Right atrium auricular region (tissue), 2 donors: ENCODE results near the gene DPT. TPM values are rescaled to one million over a fixed set of nuclear protein-coding genes. Genes with fewer than 3 reads are reported as not detected.

Source experiments
- DNase-seq: peaks from one replicate; pipeline ENCODE4 v3.0.0-alpha.2; 2019; ENCODE audit warnings: low spot score
- H3K27ac ChIP-seq, 2 donors: fragments of 200-600 bp; sonication (generic); 1 replicate in 1 of 2; 2 replicates in 1 of 2; pipeline ENCODE4 v1.5.1; 2016 to 2019
- H3K27me3 ChIP-seq, 2 donors: fragments of 200-600 bp; sonication (generic); one replicate each; pipeline versions ENCODE4 v1.5.1 to v1.6.0; 2017 to 2019
- H3K36me3 ChIP-seq: fragments of 200-600 bp; sonication (generic); one replicate; pipeline ENCODE4 v1.5.1; 2016
- H3K4me1 ChIP-seq, 2 donors: fragments of 200-600 bp; sonication (generic); one replicate each; pipeline versions ENCODE4 v1.5.1 to v1.6.0; 2017 to 2019
- H3K4me3 ChIP-seq, 2 donors: fragments of 200-600 bp; sonication (generic); 1 replicate in 1 of 2; 2 replicates in 1 of 2; pipeline ENCODE4 v1.5.1; 2017 to 2019; ENCODE audit warnings: mild to moderate bottlenecking in 1 of 2, moderate library complexity in 1 of 2
- H3K9me3 ChIP-seq, 2 donors: fragments of 200-600 bp; sonication (generic); one replicate each; pipeline ENCODE4 v1.5.1; 2019
- CTCF ChIP-seq, 2 donors: fragments of 200-600 bp; sonication (generic); IDR thresholded peaks; one replicate each; pipeline ENCODE4 v1.5.1; 2019; ENCODE audit warnings: antibody characterized with exemption in 2 of 2
- total RNA-seq, 2 donors: library from RNA; depleted of rRNA; stranded (reverse); fragments of >200 nt; gene quantifications; one replicate each; pipeline ENCODE4 v1.1.0, GENCODE V29; 2016

The DPT gene
- total RNA-seq, 2 donors from 2014 or later, result 52.2 to 71.3 TPM

- Histone ChIP-seq H3K4me3 (no peak overlapping the region), H3K36me3 (no peaks in the 10 kb centered on the region), H3K9me3 (no peaks in the 10 kb centered on the region), H3K27me3 (no peaks in the 10 kb centered on the region), H3K4me1 (no peaks in the 10 kb centered on the region), H3K27ac (no peak overlapping the region)
- no peak for DNase-seq
- TF ChIP-seq CTCF (IDR thresholded peaks at IDR 0.05), result no peak
Observed at GRCh38 chr1:168759077-168759476, 30.1 kb upstream of the DPT start.

- H3K4me3 ChIP-seq, result no peak overlapping the region
- no peaks in the 10 kb centered on the region for H3K27me3 ChIP-seq
- no peaks in the 10 kb centered on the region for H3K9me3 ChIP-seq
- H3K27ac ChIP-seq, result no peak overlapping the region
- no peak for DNase-seq
- no peaks in the 10 kb centered on the region for H3K4me1 ChIP-seq
- H3K36me3 ChIP-seq, result no peaks in the 10 kb centered on the region
- TF ChIP-seq CTCF (IDR thresholded peaks at IDR 0.05), result no peak
Observed at GRCh38 chr1:168758503-168758902, 29.5 kb upstream of the DPT start.

- no peak for TF ChIP-seq CTCF (IDR thresholded peaks at IDR 0.05)
Observed at GRCh38 chr1:168755800-168756418, 26.9 kb upstream of the DPT start.

GRCh38 chr1:168752171-168752832 is 23.3 kb upstream of the DPT start:
- no peak for DNase-seq
- Histone ChIP-seq H3K27me3 (no peaks in the 10 kb centered on the region), H3K4me1 (no peaks in the 10 kb centered on the region), H3K36me3 (no peaks in the 10 kb centered on the region), H3K27ac (no peak overlapping the region), H3K4me3 (no peak overlapping the region), H3K9me3 (no peaks in the 10 kb centered on the region)
- TF ChIP-seq CTCF (IDR thresholded peaks at IDR 0.05), result no peak

More at GRCh38 chr1:168755800-168756418, 26.9 kb upstream of the DPT start:
- Histone ChIP-seq H3K9me3 (no peaks in the 10 kb centered on the region), H3K27ac (no peak overlapping the region), H3K36me3 (no peaks in the 10 kb centered on the region), H3K4me3 (no peak overlapping the region), H3K27me3 (no peaks in the 10 kb centered on the region), H3K4me1 (no peaks in the 10 kb centered on the region)
- DNase-seq, result no peak

GRCh38 chr1:168751195-168751650 is 22.2 kb upstream of the DPT start:
- Histone ChIP-seq H3K4me1 (no peaks in the 10 kb centered on the region), H3K36me3 (no peaks in the 10 kb centered on the region), H3K9me3 (no peaks in the 10 kb centered on the region), H3K4me3 (no peak overlapping the region), H3K27me3 (no peaks in the 10 kb centered on the region), H3K27ac (no peak overlapping the region)
- no peak for TF ChIP-seq CTCF (IDR thresholded peaks at IDR 0.05)
- DNase-seq, result no peak
